SK-N-SH (cell line): ENCODE measurements around the gene MLLT3. TPM values are rescaled to one million over a fixed set of nuclear protein-coding genes. Genes with fewer than 3 reads are reported as not detected.

Experiments used
- CTCF ChIA-PET: fragments of 300-600, 350-600 bp; formaldehyde crosslinking; extraction: SDS; loops from one replicate; lab custom pipeline; 2021; lab: Yijun Ruan, JAX
- POLR2A ChIA-PET: fragments of 350-600 bp; sonication (Branson Sonifier 250); formaldehyde crosslinking; extraction: SDS; loops from one replicate; lab custom pipeline; 2020; ENCODE audit warnings: antibody characterized with exemption, inconsistent platforms; lab: Yijun Ruan, JAX
- DNase-seq: peaks from one replicate; pipeline ENCODE4 v3.0.0; 2012
- H2AFZ ChIP-seq: fragments of 200-600 bp; sonication (generic); 2 replicates; pipeline ENCODE4 v1.8.1; 2016; ENCODE audit warnings: antibody characterized with exemption, mild to moderate bottlenecking, low read depth
- H3F3A ChIP-seq: fragments of 200-600 bp; sonication (generic); replicated peaks from 2 replicates; pipeline ENCODE3; 2016; ENCODE audit warnings: antibody characterized with exemption, mild to moderate bottlenecking; ENCODE audit not compliant: insufficient read depth
- H3K27ac ChIP-seq, 2 experiments: fragments of 200-500 bp in 1 of 2; fragments of 200-600 bp in 1 of 2; sonication (Bioruptor generic) in 1 of 2; sonication (generic), shearing (Covaris generic) in 1 of 2; 2 replicates each; pipeline versions ENCODE4 v1.5.1 to v1.6.1; 2014 to 2016; ENCODE audit warnings: low read depth in 2 of 2, inconsistent platforms in 1 of 2, low read length in 1 of 2, mild to moderate bottlenecking in 1 of 2, mixed read lengths in 1 of 2
- H3K27me3 ChIP-seq: fragments of 200-600 bp; sonication (generic), shearing (Covaris generic); 2 replicates; pipeline ENCODE4 v1.6.1; 2016; ENCODE audit warnings: mixed run types; ENCODE audit not compliant: insufficient read depth
- H3K36me3 ChIP-seq, 2 experiments: fragments of 200-500 bp in 1 of 2; fragments of 200-600 bp in 1 of 2; sonication (Bioruptor generic) in 1 of 2; sonication (generic) in 1 of 2; replicated peaks in 1 of 2; 2 replicates each; pipeline versions ENCODE3 to v1.5.1; 2014 to 2016; ENCODE audit warnings: low read length in 1 of 2, mild to moderate bottlenecking in 1 of 2; ENCODE audit not compliant: insufficient read depth in 2 of 2, control insufficient read depth in 1 of 2
- H3K4me1 ChIP-seq, 2 experiments: fragments of 200-500 bp in 1 of 2; fragments of 200-600 bp in 1 of 2; sonication (Bioruptor generic) in 1 of 2; sonication (generic), shearing (Covaris generic) in 1 of 2; 2 replicates each; pipeline versions ENCODE4 v1.5.1 to v1.6.1; 2014 to 2016; ENCODE audit warnings: low read depth in 1 of 2, low read length in 1 of 2, mixed run types in 1 of 2; ENCODE audit not compliant: insufficient read depth in 2 of 2, control insufficient read depth in 1 of 2
- H3K4me2 ChIP-seq: fragments of 200-600 bp; sonication (generic), shearing (Covaris generic); 2 replicates; pipeline ENCODE4 v1.6.1; 2017; ENCODE audit warnings: mixed run types
- H3K4me3 ChIP-seq, 2 experiments: fragments of 200-500 bp in 1 of 2; fragments of 200-600 bp in 1 of 2; sonication (Bioruptor generic) in 1 of 2; sonication (generic), shearing (Covaris generic) in 1 of 2; 2 replicates each; pipeline versions ENCODE4 v1.5.1 to v1.8.1; 2014 to 2016; ENCODE audit warnings: low read depth in 2 of 2, inconsistent platforms in 1 of 2, low read length in 1 of 2, mild to moderate bottlenecking in 1 of 2, mixed read lengths in 1 of 2, moderate library complexity in 1 of 2
- H3K79me2 ChIP-seq: fragments of 200-600 bp; sonication (generic); 2 replicates; pipeline ENCODE4 v1.8.1; 2017; ENCODE audit warnings: mild to moderate bottlenecking; ENCODE audit not compliant: insufficient read depth
- H3K9ac ChIP-seq: fragments of 200-600 bp; sonication (generic); 2 replicates; pipeline ENCODE4 v1.6.1; 2017; ENCODE audit warnings: mixed run types
- H3K9me2 ChIP-seq: fragments of 200-600 bp; sonication (generic); 2 replicates; pipeline ENCODE4 v1.6.1; 2017; ENCODE audit warnings: mixed run types
- H3K9me3 ChIP-seq: fragments of 200-600 bp; sonication (generic); 2 replicates; pipeline ENCODE4 v1.6.1; 2017; ENCODE audit warnings: mixed run types, mild to moderate bottlenecking, moderate library complexity
- H4K20me1 ChIP-seq: fragments of 200-600 bp; sonication (generic); 2 replicates; pipeline ENCODE4 v1.6.1; 2017; ENCODE audit warnings: mild to moderate bottlenecking, mixed run types; ENCODE audit not compliant: insufficient read depth
- ELF1 ChIP-seq: IDR thresholded peaks from 2 replicates; pipeline ENCODE4 v1.4.0; 2012
- FOSL2 ChIP-seq: IDR thresholded peaks from 2 replicates; pipeline ENCODE4 v1.4.0; 2012; ENCODE audit warnings: low read depth, mild to moderate bottlenecking, moderate library complexity, borderline replicate concordance
- GATA2 ChIP-seq: sonication (generic); formaldehyde crosslinking; IDR thresholded peaks from 2 replicates; pipeline ENCODE4 v1.5.0; 2020; ENCODE audit warnings: mild to moderate bottlenecking, missing genetic modification reagents
- JUND ChIP-seq: IDR thresholded peaks from 2 replicates; pipeline ENCODE4 v1.4.0; 2012
- MEF2A ChIP-seq: IDR thresholded peaks from 2 replicates; pipeline ENCODE4 v1.4.0; 2012; ENCODE audit warnings: low read depth, borderline replicate concordance
- MXI1 ChIP-seq: IDR thresholded peaks from 2 replicates; pipeline ENCODE4 v1.6.1; 2012; ENCODE audit warnings: mild to moderate bottlenecking, low read depth, low read length, improper control_type of control experiment
- RAD21 ChIP-seq: IDR thresholded peaks from 2 replicates; pipeline ENCODE4 v1.6.1; 2012; ENCODE audit warnings: mild to moderate bottlenecking, low read length
- RFX5 ChIP-seq: IDR thresholded peaks from 2 replicates; pipeline ENCODE4 v1.6.1; 2012; ENCODE audit warnings: mild to moderate bottlenecking, improper control_type of control experiment, low read length
- SIN3A ChIP-seq: IDR thresholded peaks from 2 replicates; pipeline ENCODE4 v1.6.1; 2012; ENCODE audit warnings: low read depth, mild to moderate bottlenecking, low read length, moderate library complexity, borderline replicate concordance
- SMC3 ChIP-seq: IDR thresholded peaks from 2 replicates; pipeline ENCODE4 v1.6.1; 2012; ENCODE audit warnings: low read depth, low read length, improper control_type of control experiment
- TAF1 ChIP-seq: IDR thresholded peaks from 2 replicates; pipeline ENCODE4 v1.6.1; 2012; ENCODE audit warnings: low read depth, mild to moderate bottlenecking, low read length, moderate library complexity, borderline replicate concordance
- TCF12 ChIP-seq: IDR thresholded peaks from 2 replicates; pipeline ENCODE4 v1.4.0; 2012
- TEAD4 ChIP-seq: IDR thresholded peaks from 2 replicates; pipeline ENCODE4 v1.4.0; 2012; ENCODE audit warnings: mild to moderate bottlenecking, borderline replicate concordance; ENCODE audit not compliant: insufficient read depth
- WGBS: methylation state at CpG from one replicate; pipeline ENCODE4 v1.1.6; 2017; ENCODE audit warnings: low lambda C conversion rate; 5-methylcytosine and 5-hydroxymethylcytosine counted together
- polyA plus RNA-seq, 3 experiments: library from polyadenylated mRNA; depleted of rRNA; stranded (reverse); fragments of >200 nt; gene quantifications; 2 replicates each; pipeline ENCODE4 v1.2.3, GENCODE V29; 2012
- TF ChIP-seq, protein P1 (sequence below): fragments of 150-350 bp; IDR thresholded peaks from 2 replicates; pipeline ENCODE4 v1.6.1; 2016; ENCODE audit warnings: mild to moderate bottlenecking, low read depth, low read length
- TF ChIP-seq, protein P2 (sequence below): IDR thresholded peaks from 2 replicates; pipeline ENCODE4 v1.4.0; 2012; ENCODE audit warnings: low read depth, borderline replicate concordance
- TF ChIP-seq, protein P3 (sequence below): IDR thresholded peaks from 2 replicates; pipeline ENCODE4; 2012
- TF ChIP-seq, protein P4 (sequence below): IDR thresholded peaks from 2 replicates; pipeline ENCODE4 v1.6.1; 2012; ENCODE audit warnings: mild to moderate bottlenecking, low read depth, low read length, moderate library complexity
- TF ChIP-seq, protein P5 (sequence below): IDR thresholded peaks from 2 replicates; pipeline ENCODE4 v1.4.0; 2012; ENCODE audit warnings: low read depth
- TF ChIP-seq, protein P6 (sequence below): IDR thresholded peaks from 2 replicates; pipeline ENCODE4 v1.4.0; 2012; ENCODE audit warnings: low read depth, borderline replicate concordance
- TF ChIP-seq, protein P7 (sequence below): fragments of 150-350 bp; IDR thresholded peaks from 2 replicates; pipeline ENCODE4 v1.6.1; 2017; ENCODE audit warnings: antibody characterized with exemption, low read length, low read depth, borderline replicate concordance

The MLLT3 gene
- polyA plus RNA-seq, 1 of the 3 experiments (the other 2 are of a cell fraction), result 3.9 TPM

DNA sequence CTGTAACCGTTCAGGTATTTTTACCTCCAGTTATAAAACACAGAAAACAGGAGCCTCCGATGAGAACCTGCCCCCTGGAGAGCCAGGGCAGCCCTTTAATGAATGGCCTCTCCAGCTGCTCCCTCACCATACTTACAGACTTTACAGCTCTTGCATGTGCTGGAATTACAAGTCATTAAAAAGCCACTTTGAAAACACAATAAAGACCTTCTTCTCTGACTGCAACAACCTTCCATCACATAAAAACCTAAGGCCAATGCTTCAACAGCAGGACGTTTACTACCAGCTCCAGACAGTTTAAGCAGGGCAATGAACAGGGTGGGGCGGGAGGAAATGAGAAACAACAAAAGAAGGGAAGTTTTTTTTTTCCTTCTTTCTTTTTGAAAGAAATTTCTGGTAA, 213.8 kb downstream of the MLLT3 start:
- Histone ChIP-seq H3K9me2 (no peaks in the 10 kb centered on the region), H3K36me3 (no peaks in the 10 kb centered on the region), H2AFZ (no peak overlapping the region), H3K4me1 (no peaks in the 10 kb centered on the region), H4K20me1 (no peaks in the 10 kb centered on the region), H3K79me2 (no peaks in the 10 kb centered on the region), H3K4me2 (no peak overlapping the region), H3K27me3 (no peaks in the 10 kb centered on the region), H3K4me3 (no peak overlapping the region), H3K27ac (no peak overlapping the region), H3K9me3 (no peaks in the 10 kb centered on the region), H3F3A (no peaks in the 10 kb centered on the region), H3K9ac (no peak overlapping the region)
- ChIA-PET CTCF (no interaction called here), POLR2A (no interaction called here)
- 78% methylated on average over 4 of the region's 4 CpGs for WGBS
- no peak for TF ChIP-seq JUND
- TF ChIP-seq, protein P1, sequence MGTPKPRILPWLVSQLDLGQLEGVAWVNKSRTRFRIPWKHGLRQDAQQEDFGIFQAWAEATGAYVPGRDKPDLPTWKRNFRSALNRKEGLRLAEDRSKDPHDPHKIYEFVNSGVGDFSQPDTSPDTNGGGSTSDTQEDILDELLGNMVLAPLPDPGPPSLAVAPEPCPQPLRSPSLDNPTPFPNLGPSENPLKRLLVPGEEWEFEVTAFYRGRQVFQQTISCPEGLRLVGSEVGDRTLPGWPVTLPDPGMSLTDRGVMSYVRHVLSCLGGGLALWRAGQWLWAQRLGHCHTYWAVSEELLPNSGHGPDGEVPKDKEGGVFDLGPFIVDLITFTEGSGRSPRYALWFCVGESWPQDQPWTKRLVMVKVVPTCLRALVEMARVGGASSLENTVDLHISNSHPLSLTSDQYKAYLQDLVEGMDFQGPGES, result no peak
- no peak for TF ChIP-seq SIN3A
- TF ChIP-seq FOSL2, result no peak
- TF ChIP-seq ELF1, result no peak
- no peak for TF ChIP-seq RAD21
- no peak for TF ChIP-seq TAF1
- no peak for TF ChIP-seq SMC3
- TF ChIP-seq, protein P2, sequence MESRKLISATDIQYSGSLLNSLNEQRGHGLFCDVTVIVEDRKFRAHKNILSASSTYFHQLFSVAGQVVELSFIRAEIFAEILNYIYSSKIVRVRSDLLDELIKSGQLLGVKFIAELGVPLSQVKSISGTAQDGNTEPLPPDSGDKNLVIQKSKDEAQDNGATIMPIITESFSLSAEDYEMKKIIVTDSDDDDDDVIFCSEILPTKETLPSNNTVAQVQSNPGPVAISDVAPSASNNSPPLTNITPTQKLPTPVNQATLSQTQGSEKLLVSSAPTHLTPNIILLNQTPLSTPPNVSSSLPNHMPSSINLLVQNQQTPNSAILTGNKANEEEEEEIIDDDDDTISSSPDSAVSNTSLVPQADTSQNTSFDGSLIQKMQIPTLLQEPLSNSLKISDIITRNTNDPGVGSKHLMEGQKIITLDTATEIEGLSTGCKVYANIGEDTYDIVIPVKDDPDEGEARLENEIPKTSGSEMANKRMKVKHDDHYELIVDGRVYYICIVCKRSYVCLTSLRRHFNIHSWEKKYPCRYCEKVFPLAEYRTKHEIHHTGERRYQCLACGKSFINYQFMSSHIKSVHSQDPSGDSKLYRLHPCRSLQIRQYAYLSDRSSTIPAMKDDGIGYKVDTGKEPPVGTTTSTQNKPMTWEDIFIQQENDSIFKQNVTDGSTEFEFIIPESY, result no peak
- TF ChIP-seq MXI1, result no peak
- TF ChIP-seq, protein P3, sequence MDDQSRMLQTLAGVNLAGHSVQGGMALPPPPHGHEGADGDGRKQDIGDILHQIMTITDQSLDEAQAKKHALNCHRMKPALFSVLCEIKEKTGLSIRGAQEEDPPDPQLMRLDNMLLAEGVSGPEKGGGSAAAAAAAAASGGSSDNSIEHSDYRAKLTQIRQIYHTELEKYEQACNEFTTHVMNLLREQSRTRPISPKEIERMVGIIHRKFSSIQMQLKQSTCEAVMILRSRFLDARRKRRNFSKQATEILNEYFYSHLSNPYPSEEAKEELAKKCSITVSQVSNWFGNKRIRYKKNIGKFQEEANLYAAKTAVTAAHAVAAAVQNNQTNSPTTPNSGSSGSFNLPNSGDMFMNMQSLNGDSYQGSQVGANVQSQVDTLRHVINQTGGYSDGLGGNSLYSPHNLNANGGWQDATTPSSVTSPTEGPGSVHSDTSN, result no peak
- TF ChIP-seq, protein P4, sequence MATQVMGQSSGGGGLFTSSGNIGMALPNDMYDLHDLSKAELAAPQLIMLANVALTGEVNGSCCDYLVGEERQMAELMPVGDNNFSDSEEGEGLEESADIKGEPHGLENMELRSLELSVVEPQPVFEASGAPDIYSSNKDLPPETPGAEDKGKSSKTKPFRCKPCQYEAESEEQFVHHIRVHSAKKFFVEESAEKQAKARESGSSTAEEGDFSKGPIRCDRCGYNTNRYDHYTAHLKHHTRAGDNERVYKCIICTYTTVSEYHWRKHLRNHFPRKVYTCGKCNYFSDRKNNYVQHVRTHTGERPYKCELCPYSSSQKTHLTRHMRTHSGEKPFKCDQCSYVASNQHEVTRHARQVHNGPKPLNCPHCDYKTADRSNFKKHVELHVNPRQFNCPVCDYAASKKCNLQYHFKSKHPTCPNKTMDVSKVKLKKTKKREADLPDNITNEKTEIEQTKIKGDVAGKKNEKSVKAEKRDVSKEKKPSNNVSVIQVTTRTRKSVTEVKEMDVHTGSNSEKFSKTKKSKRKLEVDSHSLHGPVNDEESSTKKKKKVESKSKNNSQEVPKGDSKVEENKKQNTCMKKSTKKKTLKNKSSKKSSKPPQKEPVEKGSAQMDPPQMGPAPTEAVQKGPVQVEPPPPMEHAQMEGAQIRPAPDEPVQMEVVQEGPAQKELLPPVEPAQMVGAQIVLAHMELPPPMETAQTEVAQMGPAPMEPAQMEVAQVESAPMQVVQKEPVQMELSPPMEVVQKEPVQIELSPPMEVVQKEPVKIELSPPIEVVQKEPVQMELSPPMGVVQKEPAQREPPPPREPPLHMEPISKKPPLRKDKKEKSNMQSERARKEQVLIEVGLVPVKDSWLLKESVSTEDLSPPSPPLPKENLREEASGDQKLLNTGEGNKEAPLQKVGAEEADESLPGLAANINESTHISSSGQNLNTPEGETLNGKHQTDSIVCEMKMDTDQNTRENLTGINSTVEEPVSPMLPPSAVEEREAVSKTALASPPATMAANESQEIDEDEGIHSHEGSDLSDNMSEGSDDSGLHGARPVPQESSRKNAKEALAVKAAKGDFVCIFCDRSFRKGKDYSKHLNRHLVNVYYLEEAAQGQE, result no peak
- TF ChIP-seq, protein P5, sequence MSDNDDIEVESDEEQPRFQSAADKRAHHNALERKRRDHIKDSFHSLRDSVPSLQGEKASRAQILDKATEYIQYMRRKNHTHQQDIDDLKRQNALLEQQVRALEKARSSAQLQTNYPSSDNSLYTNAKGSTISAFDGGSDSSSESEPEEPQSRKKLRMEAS, result no peak
- TF ChIP-seq, protein P6, sequence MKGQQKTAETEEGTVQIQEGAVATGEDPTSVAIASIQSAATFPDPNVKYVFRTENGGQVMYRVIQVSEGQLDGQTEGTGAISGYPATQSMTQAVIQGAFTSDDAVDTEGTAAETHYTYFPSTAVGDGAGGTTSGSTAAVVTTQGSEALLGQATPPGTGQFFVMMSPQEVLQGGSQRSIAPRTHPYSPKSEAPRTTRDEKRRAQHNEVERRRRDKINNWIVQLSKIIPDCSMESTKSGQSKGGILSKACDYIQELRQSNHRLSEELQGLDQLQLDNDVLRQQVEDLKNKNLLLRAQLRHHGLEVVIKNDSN, result no peak
- no peak for TF ChIP-seq RFX5
- TF ChIP-seq MEF2A, result no peak
- TF ChIP-seq, protein P7, sequence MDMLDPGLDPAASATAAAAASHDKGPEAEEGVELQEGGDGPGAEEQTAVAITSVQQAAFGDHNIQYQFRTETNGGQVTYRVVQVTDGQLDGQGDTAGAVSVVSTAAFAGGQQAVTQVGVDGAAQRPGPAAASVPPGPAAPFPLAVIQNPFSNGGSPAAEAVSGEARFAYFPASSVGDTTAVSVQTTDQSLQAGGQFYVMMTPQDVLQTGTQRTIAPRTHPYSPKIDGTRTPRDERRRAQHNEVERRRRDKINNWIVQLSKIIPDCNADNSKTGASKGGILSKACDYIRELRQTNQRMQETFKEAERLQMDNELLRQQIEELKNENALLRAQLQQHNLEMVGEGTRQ, result no peak
- no peak for TF ChIP-seq TCF12
- TF ChIP-seq GATA2 (CRISPR knock-in tag), result no peak
- no peak for TF ChIP-seq TEAD4
- no peak for DNase-seq
